ENCODE data around the gene TRIP6.

GRCh38 chr7:100847360-100847759 lies 19.8 kb upstream of the TRIP6 start:
- TF ChIP-seq CTCF (IDR thresholded peaks at IDR 0.05) (no peak), EP300 (IDR thresholded peaks at IDR 0.05) (no peak), POLR2AphosphoS5 (IDR thresholded peaks at IDR 0.05) (no peak)

Measured in esophagus muscularis mucosa (tissue), 4 donors.